GM12864 (cell line): Measurements from ENCODE around the gene NABP1.

Source experiments
- DNase-seq: peaks from one replicate; pipeline ENCODE4 v3.0.0-alpha.2; 2011; ENCODE audit warnings: low read depth
- H3K4me3 ChIP-seq: 2 replicates; pipeline ENCODE4 v1.5.1; 2011; ENCODE audit warnings: mild to moderate bottlenecking, low read depth, low read length, control low read depth
- TF ChIP-seq, protein P1 (sequence below): IDR thresholded peaks from 2 replicates; pipeline ENCODE4 v1.5.1; 2011; ENCODE audit warnings: low read depth, mild to moderate bottlenecking, moderate library complexity, low read length, control low read depth, inconsistent platforms; ENCODE audit errors: missing control alignments

Gene NABP1

DNA sequence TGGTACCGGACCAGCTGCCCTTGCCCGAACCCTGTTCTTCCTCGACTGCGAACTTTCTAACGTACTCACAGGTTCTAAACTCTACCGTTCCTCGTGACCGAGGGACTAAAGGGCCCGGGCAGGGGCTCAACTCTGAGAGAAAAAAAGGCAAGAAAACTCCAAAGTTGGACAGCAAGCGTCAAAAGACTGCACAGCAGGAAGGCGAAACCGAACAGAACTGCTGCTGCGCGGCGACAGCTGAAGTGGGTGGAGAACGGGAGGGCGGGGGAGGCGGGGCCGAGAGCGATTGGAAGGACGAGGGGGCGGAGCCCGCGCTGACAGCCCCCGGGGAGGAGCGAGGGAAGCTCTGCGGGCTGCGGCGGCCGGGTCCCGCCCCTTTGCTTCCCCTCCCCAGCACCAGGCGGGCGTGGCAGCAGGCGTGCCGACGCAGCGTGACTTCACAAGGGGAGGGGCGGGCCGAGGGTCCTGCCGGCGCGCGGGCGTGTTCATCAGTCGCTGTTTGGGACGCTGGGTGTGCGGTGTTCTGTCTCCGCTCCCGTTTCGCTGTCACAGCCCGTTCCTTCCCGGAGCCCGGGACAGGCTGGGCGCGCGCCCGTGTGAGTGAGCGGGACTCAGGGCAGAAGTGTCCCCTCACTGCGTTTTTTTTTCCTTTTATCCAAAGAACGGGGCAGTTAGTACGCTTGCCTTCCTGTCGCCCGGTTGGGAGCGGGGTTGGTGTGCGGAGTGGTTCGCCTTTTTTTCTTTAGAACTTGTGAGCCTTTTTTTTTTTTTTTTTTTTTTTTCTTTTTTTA lies at the start of gene NABP1:
TSS of gene NABP1 (plus strand) at position 491 of the 791 bp plus-strand sequence. CDS start 479 bp downstream, outside the sequence.
- peak; percentile 85 for DNase-seq
- TF ChIP-seq, protein P1, sequence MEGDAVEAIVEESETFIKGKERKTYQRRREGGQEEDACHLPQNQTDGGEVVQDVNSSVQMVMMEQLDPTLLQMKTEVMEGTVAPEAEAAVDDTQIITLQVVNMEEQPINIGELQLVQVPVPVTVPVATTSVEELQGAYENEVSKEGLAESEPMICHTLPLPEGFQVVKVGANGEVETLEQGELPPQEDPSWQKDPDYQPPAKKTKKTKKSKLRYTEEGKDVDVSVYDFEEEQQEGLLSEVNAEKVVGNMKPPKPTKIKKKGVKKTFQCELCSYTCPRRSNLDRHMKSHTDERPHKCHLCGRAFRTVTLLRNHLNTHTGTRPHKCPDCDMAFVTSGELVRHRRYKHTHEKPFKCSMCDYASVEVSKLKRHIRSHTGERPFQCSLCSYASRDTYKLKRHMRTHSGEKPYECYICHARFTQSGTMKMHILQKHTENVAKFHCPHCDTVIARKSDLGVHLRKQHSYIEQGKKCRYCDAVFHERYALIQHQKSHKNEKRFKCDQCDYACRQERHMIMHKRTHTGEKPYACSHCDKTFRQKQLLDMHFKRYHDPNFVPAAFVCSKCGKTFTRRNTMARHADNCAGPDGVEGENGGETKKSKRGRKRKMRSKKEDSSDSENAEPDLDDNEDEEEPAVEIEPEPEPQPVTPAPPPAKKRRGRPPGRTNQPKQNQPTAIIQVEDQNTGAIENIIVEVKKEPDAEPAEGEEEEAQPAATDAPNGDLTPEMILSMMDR, result no peak
- H3K4me3 ChIP-seq, result peak within 1 kb of the TSS; percentile 82

DNA sequence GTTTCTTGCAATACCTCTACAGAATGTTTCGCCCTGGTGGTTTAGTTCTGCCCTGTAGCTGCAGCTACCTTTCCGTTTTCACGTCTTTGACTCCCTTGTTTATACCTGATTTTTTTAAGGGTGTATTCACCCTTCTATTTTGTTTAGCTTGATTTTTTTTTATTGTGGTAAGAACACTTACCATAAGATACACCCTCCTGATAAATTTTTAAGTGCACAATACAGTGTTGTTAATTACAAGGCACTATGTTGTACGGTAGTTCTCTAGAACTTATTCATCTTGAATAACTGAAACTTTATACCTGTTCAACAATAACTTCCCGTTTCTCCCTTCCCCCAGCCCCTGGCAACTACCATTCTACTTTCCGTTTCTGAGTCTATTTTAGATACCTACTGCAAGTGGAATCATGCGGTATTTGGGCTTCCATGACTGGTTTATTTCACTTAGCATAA lies 48.9 kb upstream of the NABP1 start:
- H3K4me3 ChIP-seq, result no peak overlapping the region
- DNase-seq, result no peak
- TF ChIP-seq, protein P1, result no peak

GRCh38 chr2:191629976-191630712 lies 47.8 kb upstream of the NABP1 start:
- TF ChIP-seq, protein P1, result no peak
- no peak for DNase-seq

DNA sequence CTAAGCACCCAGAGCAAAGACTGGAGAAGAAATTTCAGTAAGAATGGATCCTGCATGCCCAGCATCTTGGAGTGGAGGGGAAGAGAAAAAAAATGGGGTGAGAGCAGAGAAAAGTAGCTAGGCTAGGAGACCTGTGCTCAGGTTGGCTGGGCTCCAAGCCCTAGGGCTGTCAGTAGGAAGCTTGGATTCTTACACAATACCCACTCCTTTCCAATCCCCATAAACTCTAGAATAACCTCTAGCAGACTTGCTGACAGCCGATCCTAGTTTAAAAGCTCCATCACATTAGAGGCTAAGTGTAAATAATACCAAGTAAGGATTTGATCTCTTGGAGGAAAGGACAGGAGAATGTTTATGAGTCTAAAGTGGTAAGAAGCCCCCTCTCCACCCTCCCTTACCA lies 46.2 kb upstream of the NABP1 start:
- no peak for DNase-seq
- TF ChIP-seq, protein P1, result no peak
- H3K4me3 ChIP-seq, result no peak overlapping the region

More at GRCh38 chr2:191629976-191630712, 47.8 kb upstream of the NABP1 start:
- H3K4me3 ChIP-seq, result no peak overlapping the region

GRCh38 chr2:191632426-191632825 lies 45.5 kb upstream of the NABP1 start:
- TF ChIP-seq, protein P1, result no peak
- no peak overlapping the region for H3K4me3 ChIP-seq

GRCh38 chr2:191634791-191635190 lies 43.1 kb upstream of the NABP1 start:
- no peak overlapping the region for H3K4me3 ChIP-seq
- TF ChIP-seq, protein P1, result no peak
- no peak for DNase-seq

More at GRCh38 chr2:191632426-191632825, 45.5 kb upstream of the NABP1 start:
- DNase-seq, result no peak
